Tibial artery (tissue), 4 donors: ENCODE measurements around the gene HERC4.
"Not testable (repeated sequence)": the region's sequence is repeated elsewhere in the genome, so short reads cannot be mapped to it uniquely, and the experiment has no call there.

Experiments used
- DNase-seq, 2 donors: peaks; one replicate each; pipeline ENCODE4 v3.0.0-alpha.2; 2019
- H3K27ac ChIP-seq, 2 donors: fragments of 200-600 bp; sonication (generic) in 1 of 2; 1 replicate in 1 of 2; 2 replicates in 1 of 2; pipeline ENCODE4 v1.5.1; 2018 to 2019; ENCODE audit warnings: mild to moderate bottlenecking in 1 of 2
- H3K27me3 ChIP-seq, 2 donors: fragments of 200-600 bp; sonication (generic) in 1 of 2; one replicate each; pipeline versions ENCODE4 v1.5.1 to v1.6.0; 2016 to 2019
- H3K36me3 ChIP-seq, 3 donors: fragments of 200-600 bp; sonication (generic) in 2 of 3; one replicate each; pipeline ENCODE4 v1.5.1; 2016 to 2019; ENCODE audit warnings: mild to moderate bottlenecking in 2 of 3
- H3K4me1 ChIP-seq, 4 donors: fragments of 200-600 bp; sonication (generic) in 2 of 4; 1 replicate in 3 of 4; 2 replicates in 1 of 4; pipeline ENCODE4 v1.5.1; 2016 to 2019
- H3K4me3 ChIP-seq, 2 donors: fragments of 200-600 bp; sonication (generic) in 1 of 2; 1 replicate in 1 of 2; 2 replicates in 1 of 2; pipeline ENCODE4 v1.5.1; 2018 to 2019; ENCODE audit warnings: mild to moderate bottlenecking in 2 of 2
- H3K9me3 ChIP-seq, 3 donors: fragments of 200-600 bp; sonication (generic) in 1 of 3; one replicate each; pipeline ENCODE4 v1.5.1; 2016 to 2019
- intact Hi-C: fragments of 100-400 bp; cut with DNase I; formaldehyde crosslinking; loops from one replicate; pipeline ENCODE4 v1.15.0; 2023; ENCODE audit warnings: low total_unique reads
- TF ChIP-seq, protein P1 (sequence below), 2 experiments: fragments of 200-600 bp in 1 of 2; fragments of 450-650 bp in 1 of 2; IDR thresholded peaks; one replicate each; pipeline ENCODE4 v1.5.1; 2017 to 2019; ENCODE audit warnings: antibody characterized with exemption in 2 of 2, mild to moderate bottlenecking in 1 of 2, moderate library complexity in 1 of 2

HERC4 gene

DNA sequence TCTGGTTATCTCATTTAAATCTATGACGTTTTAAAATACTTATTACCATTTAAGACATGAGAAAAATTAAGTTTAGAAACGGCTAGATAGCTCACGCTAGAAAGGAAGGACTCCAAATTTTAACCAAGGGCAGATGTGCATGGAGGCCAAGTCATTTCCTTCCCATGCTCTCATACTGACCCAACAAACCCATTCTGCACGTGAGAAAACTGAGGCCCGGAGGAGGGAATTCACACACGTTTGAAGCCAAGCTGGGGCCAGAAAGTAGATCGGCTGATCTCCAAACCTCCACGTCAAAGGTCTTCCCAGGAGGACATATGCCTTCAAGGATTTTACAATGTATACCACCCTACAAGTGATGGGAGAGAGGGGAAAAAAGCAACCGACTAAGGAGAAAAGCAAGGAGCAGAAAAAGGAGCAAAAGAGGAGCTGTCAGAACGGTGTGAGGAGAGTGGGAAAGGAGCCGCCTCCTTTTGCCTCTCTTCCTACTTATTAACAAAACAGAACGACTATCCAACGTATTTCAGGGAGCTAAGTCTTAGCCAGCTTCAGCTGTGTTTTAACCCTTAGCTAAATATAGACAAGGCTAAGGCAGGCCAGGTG is 191.3 kb downstream of the HERC4 start:
- intact Hi-C loops: loop anchor here (10.0 kb wide), 1 partner anchor 191 kb away; the partner anchor contains the start of gene HERC4
- Histone ChIP-seq H3K4me1 (peaks cover 0 to 28% (median 4%) of the 10 kb centered on the region in 4 donors), H3K4me3 (peak overlapping the region; percentile 60 to 82), H3K27ac (peak overlapping the region; percentile 90 to 99), H3K27me3 (no peaks in the 10 kb centered on the region), H3K9me3 (no peaks in the 10 kb centered on the region), H3K36me3 (peaks cover 14 to 19% (median 18%) of the 10 kb centered on the region in 3 donors)
- TF ChIP-seq, protein P1, sequence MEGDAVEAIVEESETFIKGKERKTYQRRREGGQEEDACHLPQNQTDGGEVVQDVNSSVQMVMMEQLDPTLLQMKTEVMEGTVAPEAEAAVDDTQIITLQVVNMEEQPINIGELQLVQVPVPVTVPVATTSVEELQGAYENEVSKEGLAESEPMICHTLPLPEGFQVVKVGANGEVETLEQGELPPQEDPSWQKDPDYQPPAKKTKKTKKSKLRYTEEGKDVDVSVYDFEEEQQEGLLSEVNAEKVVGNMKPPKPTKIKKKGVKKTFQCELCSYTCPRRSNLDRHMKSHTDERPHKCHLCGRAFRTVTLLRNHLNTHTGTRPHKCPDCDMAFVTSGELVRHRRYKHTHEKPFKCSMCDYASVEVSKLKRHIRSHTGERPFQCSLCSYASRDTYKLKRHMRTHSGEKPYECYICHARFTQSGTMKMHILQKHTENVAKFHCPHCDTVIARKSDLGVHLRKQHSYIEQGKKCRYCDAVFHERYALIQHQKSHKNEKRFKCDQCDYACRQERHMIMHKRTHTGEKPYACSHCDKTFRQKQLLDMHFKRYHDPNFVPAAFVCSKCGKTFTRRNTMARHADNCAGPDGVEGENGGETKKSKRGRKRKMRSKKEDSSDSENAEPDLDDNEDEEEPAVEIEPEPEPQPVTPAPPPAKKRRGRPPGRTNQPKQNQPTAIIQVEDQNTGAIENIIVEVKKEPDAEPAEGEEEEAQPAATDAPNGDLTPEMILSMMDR (IDR thresholded peaks at IDR 0.05): no peak
- DNase-seq: no peak

DNA sequence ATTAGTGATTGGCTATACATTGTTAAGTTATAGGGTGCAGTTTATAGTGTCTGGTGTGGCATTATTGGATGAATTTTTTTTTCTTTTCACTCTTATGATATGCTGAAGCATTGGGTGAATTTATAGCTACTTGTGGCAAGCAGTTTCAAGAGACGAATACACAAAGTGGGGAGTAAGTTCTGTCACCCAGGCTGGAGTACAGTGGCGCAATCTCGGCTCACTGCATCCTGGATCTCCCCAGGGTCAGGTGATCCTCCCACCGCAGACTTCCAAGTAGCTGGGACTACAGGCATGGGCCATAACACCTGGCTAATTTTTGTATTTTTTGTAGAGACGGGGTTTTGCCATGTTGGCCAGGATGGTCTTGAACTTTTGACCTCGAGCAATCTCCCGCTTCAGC is 196.9 kb downstream of the HERC4 start:
- no peak for DNase-seq
- intact Hi-C loops: no loop called here
- no peaks in the 10 kb centered on the region for H3K9me3 ChIP-seq
- H3K27ac ChIP-seq: no peak overlapping the region
- no peaks in the 10 kb centered on the region for H3K27me3 ChIP-seq
- H3K36me3 ChIP-seq: no peaks in the 10 kb centered on the region
- TF ChIP-seq, protein P1 (IDR thresholded peaks at IDR 0.05): no peak
- no peaks in the 10 kb centered on the region for H3K4me1 ChIP-seq
- no peak overlapping the region for H3K4me3 ChIP-seq

DNA sequence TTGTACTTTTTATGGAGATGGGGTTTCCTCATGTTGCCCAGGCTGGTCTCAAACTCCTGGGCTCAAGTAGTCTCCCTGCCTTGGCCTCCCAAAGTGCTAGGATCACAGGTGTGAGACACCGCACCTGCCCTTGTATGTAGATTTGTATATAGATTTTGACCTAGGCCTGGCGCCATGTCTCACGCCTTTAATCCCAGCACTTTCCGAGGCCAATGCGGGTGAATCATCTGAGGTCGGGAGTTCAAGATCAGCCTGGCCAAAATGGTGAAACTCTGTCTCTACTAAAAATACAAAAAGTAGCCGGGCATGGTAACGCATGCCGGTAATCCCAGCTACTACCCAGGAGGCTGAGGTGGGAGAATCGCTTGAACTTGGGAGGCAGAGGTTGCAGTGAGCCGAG is 197.7 kb downstream of the HERC4 start:
- H3K36me3 ChIP-seq, H3K4me1 ChIP-seq, intact Hi-C loops, H3K4me3 ChIP-seq, H3K27me3 ChIP-seq, DNase-seq, H3K9me3 ChIP-seq, H3K27ac ChIP-seq: not testable (repeated sequence)

DNA sequence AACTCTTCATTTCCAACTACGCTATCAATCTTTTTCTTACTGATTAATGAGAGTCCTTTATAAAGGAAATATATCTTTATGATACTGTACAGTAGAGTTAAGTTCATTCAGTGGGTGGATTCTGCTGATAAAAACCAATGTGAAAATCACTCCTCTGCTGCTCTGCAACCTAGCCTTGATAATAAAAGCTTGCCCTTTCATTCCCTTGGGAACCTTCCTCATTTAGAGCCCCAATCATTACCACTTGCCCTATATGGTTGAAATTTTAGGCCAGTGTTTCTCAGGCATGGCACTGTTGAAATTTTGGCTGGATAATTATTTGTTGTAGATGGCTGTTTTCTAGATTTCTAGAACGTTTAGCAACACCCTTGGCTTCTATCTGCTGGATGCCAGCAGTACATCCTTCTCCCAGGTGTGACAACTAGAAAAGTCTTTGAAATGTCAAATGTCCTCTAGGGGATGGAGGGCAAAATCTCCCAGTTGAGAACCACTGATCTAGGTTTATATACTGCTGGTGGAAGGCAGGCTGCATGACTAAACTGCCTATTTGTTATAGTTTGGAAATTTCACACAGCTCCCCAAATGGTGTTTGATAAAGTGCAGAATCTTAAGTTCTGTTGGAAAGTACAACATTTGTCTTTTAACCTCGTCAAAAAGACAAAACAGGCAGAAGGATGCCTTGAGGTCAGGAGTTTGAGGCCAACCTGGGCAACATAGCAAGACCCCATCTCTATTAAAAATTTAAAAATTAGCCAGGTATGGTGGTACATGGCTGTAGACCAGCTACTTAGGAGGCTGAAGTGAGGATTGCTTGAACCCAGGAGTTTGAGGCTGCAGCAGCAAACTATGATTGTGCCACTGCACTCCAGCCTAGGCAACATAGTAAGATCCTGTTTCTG is 199.5 kb downstream of the HERC4 start:
- H3K36me3 ChIP-seq: no peaks in the 10 kb centered on the region
- H3K4me3 ChIP-seq: no peak overlapping the region
- H3K4me1 ChIP-seq: no peaks in the 10 kb centered on the region
- no peaks in the 10 kb centered on the region for H3K9me3 ChIP-seq
- TF ChIP-seq, protein P1 (IDR thresholded peaks at IDR 0.05): no peak
- H3K27me3 ChIP-seq: no peaks in the 10 kb centered on the region
- intact Hi-C loops: no loop called here
- no peak for DNase-seq
- no peak overlapping the region for H3K27ac ChIP-seq
